ENCODE measurements around the gene ZNF536. TPM values are rescaled to one million over a fixed set of nuclear protein-coding genes. Genes with fewer than 3 reads are reported as not detected.

Gene ZNF536
- total and polyA plus RNA-seq, 2 donors (not counting 3 experiments of a cell fraction or from before 2014, with no cell fraction given), result not detected

GRCh38 chr19:30562981-30563380, 190.8 kb downstream of the ZNF536 start:
- Histone ChIP-seq H3K4me2 (ENCODE audit: insufficient read depth, low read length) (no peak overlapping the region), H3K4me3 (replicated peaks in 1 of 3; ENCODE audit: insufficient read depth in 1 of 3, low read depth in 1 of 3, low read length in 3 of 3) (no peak overlapping the region), H3K36me3 (ENCODE audit: control insufficient read depth in 2 of 2, extremely low read depth in 1 of 2, insufficient read depth in 2 of 2, low read length in 2 of 2) (no peaks in the 10 kb centered on the region), H3K9me1 (replicated peaks; ENCODE audit: control insufficient read depth, extremely low read depth, insufficient read depth, low read length) (no peaks in the 10 kb centered on the region), H3K27me3 (ENCODE audit: control insufficient read depth in 2 of 2, insufficient read depth in 2 of 2, low read length in 2 of 2) (no peaks in the 10 kb centered on the region), H3K9ac (replicated peaks; ENCODE audit: extremely low read depth, insufficient read depth, low read length) (no peak overlapping the region), H3K9me3 (replicated peaks; ENCODE audit: control insufficient read depth, insufficient read depth, low read length) (peaks cover 10% of the 10 kb centered on the region), H3K27ac (ENCODE audit: insufficient read depth, low read depth, low read length) (no peak overlapping the region), H4K20me1 (replicated peaks; ENCODE audit: control insufficient read depth, extremely low read depth, insufficient read depth, low read length) (no peaks in the 10 kb centered on the region), H2AFZ (ENCODE audit: low read depth, low read length) (no peak overlapping the region), H3K4me1 (ENCODE audit: control insufficient read depth, extremely low read depth, insufficient read depth, low read length) (no peaks in the 10 kb centered on the region), H3K79me2 (ENCODE audit: control insufficient read depth, insufficient read depth, low read length) (no peaks in the 10 kb centered on the region)
- no peak for TF ChIP-seq FOS (IDR thresholded peaks at IDR 0.05; ENCODE audit: borderline replicate concordance, insufficient read depth, low read length)
- no peak for TF ChIP-seq GATA2 (IDR thresholded peaks at IDR 0.05; ENCODE audit: insufficient read depth, insufficient read length, low read depth, low read length)
- no peak for TF ChIP-seq POLR2A (IDR thresholded peaks at IDR 0.05; ENCODE audit: low read depth, low read length)
- no peak for TF ChIP-seq MYC (IDR thresholded peaks at IDR 0.05; ENCODE audit: low read depth, low read length)
- TF ChIP-seq POLR2AphosphoS5 (IDR thresholded peaks at IDR 0.05; ENCODE audit: insufficient read depth, low read depth, low read length), result no peak
- TF ChIP-seq MAX (IDR thresholded peaks at IDR 0.05; ENCODE audit: insufficient read depth, insufficient read length), result no peak
- no peak for TF ChIP-seq EZH2 (IDR thresholded peaks at IDR 0.05; ENCODE audit: borderline replicate concordance, low read depth, low read length, severe bottlenecking)
- TF ChIP-seq JUN (IDR thresholded peaks at IDR 0.05; ENCODE audit: borderline replicate concordance, insufficient read depth, insufficient read length, low read depth), result no peak
- no peak for TF ChIP-seq CTCF (IDR thresholded peaks at IDR 0.05; ENCODE audit: extremely low read depth in 1 of 2, insufficient read depth in 1 of 2, low read depth in 1 of 2, low read length in 2 of 2)
- no peak for FAIRE-seq
- CTCF ChIA-PET, result no interaction called here
- POLR2A ChIA-PET, result no interaction called here
- no peak for DNase-seq (ENCODE audit: low read depth, low spot score)
- dilution Hi-C loops (cut with MboI; ENCODE audit: extremely low pct_ligation_motif_present, low sequenced_read_pairs), result no loop called here
- intact Hi-C loops (cut with micrococcal nuclease), result no loop called here
- BruUV-seq (replicated peaks), result no TSS peak
